ENCODE results near the gene PSENEN.

PSENEN gene

GRCh38 chr19:35748106-35749020 lies 2.9 kb downstream of the PSENEN start, which contains the start of gene LIN37 (continued):
- TF ChIP-seq TRIM28 (IDR thresholded peaks at IDR 0.05; ENCODE audit: borderline replicate concordance, low read length), result 0 out of 2 replicates have a peak, but pooled peaks have one; percentile 28
- TF ChIP-seq ZEB2 (tag by site-specific recombination; IDR thresholded peaks at IDR 0.05), result peak; percentile 46; the same call in 1 of the 2 replicates
- TF ChIP-seq ZNF76 (tag by site-specific recombination; IDR thresholded peaks at IDR 0.05; ENCODE audit: borderline replicate concordance, low read depth), result peak; percentile 100
- peak; percentile 47; the same call in 1 of the 2 replicates for TF ChIP-seq ZBTB20 (tag by site-specific recombination; IDR thresholded peaks at IDR 0.05)
- TF ChIP-seq ZFHX2 (tag by site-specific recombination; conservative IDR thresholded peaks at IDR 0.05), result peak; percentile 77
- 0 out of 2 replicates have a peak, but pooled peaks have one; percentile 26 for TF ChIP-seq OVOL3 (tag by site-specific recombination; IDR thresholded peaks at IDR 0.05)
- TF ChIP-seq ZBTB44 (tag by site-specific recombination; IDR thresholded peaks at IDR 0.05), result peak; percentile 48
- TF ChIP-seq ZNF239 (tag by site-specific recombination; IDR thresholded peaks at IDR 0.05), result peak; percentile 52; the same call in 1 of the 2 replicates
- TF ChIP-seq ZNF677 (tag by site-specific recombination; IDR thresholded peaks at IDR 0.05), result no peak
- TF ChIP-seq ZNF629 (tag by site-specific recombination; IDR thresholded peaks at IDR 0.05), result peak; percentile 62; the same call in 1 of the 2 replicates
- TF ChIP-seq ELK4 (IDR thresholded peaks at IDR 0.05; ENCODE audit: borderline replicate concordance, low read depth, low read length), result no peak
- peak; percentile 9; the same call in 1 of the 2 replicates for TF ChIP-seq YY1 (tag by site-specific recombination; IDR thresholded peaks at IDR 0.05)
- no peak for TF ChIP-seq HOXD13 (CRISPR knock-in tag; IDR thresholded peaks at IDR 0.05; ENCODE audit: borderline replicate concordance)
- TF ChIP-seq ZNF777 (tag by site-specific recombination; IDR thresholded peaks at IDR 0.05; ENCODE audit: borderline replicate concordance), result peak; percentile 96
- peak; percentile 93 for TF ChIP-seq ZNF10 (tag by site-specific recombination; IDR thresholded peaks at IDR 0.05)
- no peak for TF ChIP-seq ZNF837 (tag by site-specific recombination; IDR thresholded peaks at IDR 0.05)
- peak; percentile 73 for TF ChIP-seq KLF17 (tag by site-specific recombination; IDR thresholded peaks at IDR 0.05)
- peak; percentile 77 for TF ChIP-seq OSR2 (tag by site-specific recombination; IDR thresholded peaks at IDR 0.05)
- peak; percentile 94 for TF ChIP-seq PRDM1 (tag by site-specific recombination; IDR thresholded peaks at IDR 0.05)
- peak; percentile 59; the same call in 1 of the 2 replicates for TF ChIP-seq ZNF518A (tag by site-specific recombination; conservative IDR thresholded peaks at IDR 0.05; ENCODE audit: low read depth)
- peak; percentile 85 for TF ChIP-seq ZNF2 (tag by site-specific recombination; IDR thresholded peaks at IDR 0.05)
- TF ChIP-seq ZNF280D (tag by site-specific recombination; IDR thresholded peaks at IDR 0.05), result no peak
- peak; percentile 97 for TF ChIP-seq KLF8 (tag by site-specific recombination; IDR thresholded peaks at IDR 0.05)
- peak; percentile 63 for TF ChIP-seq GLIS2 (tag by site-specific recombination; IDR thresholded peaks at IDR 0.05)
- peak; percentile 80 for TF ChIP-seq ZBTB48 (tag by site-specific recombination; IDR thresholded peaks at IDR 0.05)
- TF ChIP-seq ZBTB7A (tag by site-specific recombination; IDR thresholded peaks at IDR 0.05; ENCODE audit: low read depth), result peak; percentile 88; the same call in 1 of the 2 replicates
- TF ChIP-seq SP7 (tag by site-specific recombination; IDR thresholded peaks at IDR 0.05), result peak; percentile 54
- no peak for TF ChIP-seq ZNF114 (tag by site-specific recombination; IDR thresholded peaks at IDR 0.05)
